Osteocyte (in vitro differentiated cells): Measurements from ENCODE around the gene TMPRSS11F. TPM values are rescaled to one million over a fixed set of nuclear protein-coding genes. Genes with fewer than 3 reads are reported as not detected.

Experiments used
- DNase-seq: peaks from one replicate; pipeline ENCODE4 v3.0.0; 2021; ENCODE audit warnings: mixed read lengths; ENCODE audit not compliant: unreplicated experiment; ENCODE audit errors: extremely low spot score
- H3K27ac Mint-ChIP-seq: one replicate; pipeline ENCODE4 v1.8.0; 2021; ENCODE audit warnings: mild to moderate bottlenecking, mixed read lengths; ENCODE audit not compliant: unreplicated experiment
- H3K27me3 Mint-ChIP-seq: one replicate; pipeline ENCODE4 v1.8.0; 2021; ENCODE audit warnings: mixed read lengths; ENCODE audit not compliant: unreplicated experiment
- H3K36me3 Mint-ChIP-seq: one replicate; pipeline ENCODE4 v1.8.0; 2021; ENCODE audit warnings: mixed read lengths; ENCODE audit not compliant: unreplicated experiment
- H3K4me1 Mint-ChIP-seq: one replicate; pipeline ENCODE4 v1.8.0; 2021; ENCODE audit warnings: mixed read lengths; ENCODE audit not compliant: unreplicated experiment
- H3K4me3 Mint-ChIP-seq: one replicate; pipeline ENCODE4 v1.8.0; 2021; ENCODE audit warnings: mild to moderate bottlenecking, moderate library complexity, mixed read lengths; ENCODE audit not compliant: unreplicated experiment
- H3K9me3 Mint-ChIP-seq: one replicate; pipeline ENCODE4 v1.8.0; 2021; ENCODE audit warnings: mixed read lengths; ENCODE audit not compliant: unreplicated experiment
- total RNA-seq: library from RNA; stranded (reverse); gene quantifications from 2 replicates; pipeline ENCODE4 v1.2.1, GENCODE V29; 2021
- TF ChIP-seq, protein P1 (sequence below): fragments of 200-600 bp; sonication (generic); IDR thresholded peaks from 2 replicates; pipeline ENCODE4 v1.5.0; 2021; ENCODE audit warnings: antibody characterized with exemption, mild to moderate bottlenecking, moderate library complexity

The TMPRSS11F gene
- total RNA-seq, 1 donor from 2014 or later, result not detected

DNA sequence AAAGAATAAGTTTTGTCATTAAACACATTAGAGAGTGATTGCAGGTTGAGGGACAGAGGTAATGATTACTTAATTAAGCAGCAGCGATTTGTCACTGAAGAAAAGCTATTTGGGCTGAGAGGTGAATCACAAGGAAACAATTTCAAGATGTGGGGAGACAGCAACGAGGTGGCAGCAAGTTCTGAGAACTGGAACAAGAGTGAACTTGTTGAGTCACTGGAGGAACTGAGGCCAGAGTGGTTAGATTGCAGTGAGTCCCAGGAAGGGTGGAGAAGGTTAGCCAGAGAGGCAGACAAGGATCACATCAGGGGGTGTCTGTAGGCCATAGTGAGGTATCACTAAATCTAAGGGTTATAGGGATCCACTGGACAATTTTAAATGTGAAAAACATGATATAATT lies 108.5 kb downstream of the TMPRSS11F start:
- no peaks in the 10 kb centered on the region for H3K4me1 Mint-ChIP-seq
- TF ChIP-seq, protein P1, sequence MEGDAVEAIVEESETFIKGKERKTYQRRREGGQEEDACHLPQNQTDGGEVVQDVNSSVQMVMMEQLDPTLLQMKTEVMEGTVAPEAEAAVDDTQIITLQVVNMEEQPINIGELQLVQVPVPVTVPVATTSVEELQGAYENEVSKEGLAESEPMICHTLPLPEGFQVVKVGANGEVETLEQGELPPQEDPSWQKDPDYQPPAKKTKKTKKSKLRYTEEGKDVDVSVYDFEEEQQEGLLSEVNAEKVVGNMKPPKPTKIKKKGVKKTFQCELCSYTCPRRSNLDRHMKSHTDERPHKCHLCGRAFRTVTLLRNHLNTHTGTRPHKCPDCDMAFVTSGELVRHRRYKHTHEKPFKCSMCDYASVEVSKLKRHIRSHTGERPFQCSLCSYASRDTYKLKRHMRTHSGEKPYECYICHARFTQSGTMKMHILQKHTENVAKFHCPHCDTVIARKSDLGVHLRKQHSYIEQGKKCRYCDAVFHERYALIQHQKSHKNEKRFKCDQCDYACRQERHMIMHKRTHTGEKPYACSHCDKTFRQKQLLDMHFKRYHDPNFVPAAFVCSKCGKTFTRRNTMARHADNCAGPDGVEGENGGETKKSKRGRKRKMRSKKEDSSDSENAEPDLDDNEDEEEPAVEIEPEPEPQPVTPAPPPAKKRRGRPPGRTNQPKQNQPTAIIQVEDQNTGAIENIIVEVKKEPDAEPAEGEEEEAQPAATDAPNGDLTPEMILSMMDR, result no peak
- H3K9me3 Mint-ChIP-seq, result no peaks in the 10 kb centered on the region
- no peak overlapping the region for H3K4me3 Mint-ChIP-seq
- H3K27me3 Mint-ChIP-seq, result no peaks in the 10 kb centered on the region
- no peak for DNase-seq
- no peaks in the 10 kb centered on the region for H3K36me3 Mint-ChIP-seq
- no peak overlapping the region for H3K27ac Mint-ChIP-seq

- no peaks in the 10 kb centered on the region for H3K9me3 Mint-ChIP-seq
- TF ChIP-seq, protein P1, result no peak
- H3K27ac Mint-ChIP-seq, result no peak overlapping the region
- H3K27me3 Mint-ChIP-seq, result peaks cover 5% of the 10 kb centered on the region
- no peak for DNase-seq
- H3K4me1 Mint-ChIP-seq, result no peaks in the 10 kb centered on the region
- H3K4me3 Mint-ChIP-seq, result no peak overlapping the region
- H3K36me3 Mint-ChIP-seq, result no peaks in the 10 kb centered on the region
Measured at GRCh38 chr4:68011684-68012083, 118.0 kb downstream of the TMPRSS11F start.

Other genes starting within 250 kb of the TMPRSS11F start
- not detected in 2 replicates for gene TMPRSS11D, start 245.9 kb downstream of the TMPRSS11F start, total RNA-seq
- gene TMPRSS11A, start 166.4 kb downstream of the TMPRSS11F start, total RNA-seq, result not detected in 2 replicates
- gene TMPRSS11B, start 115.8 kb upstream of the TMPRSS11F start, total RNA-seq, result not detected in 2 replicates
- gene YTHDC1, start 220.2 kb upstream of the TMPRSS11F start, total RNA-seq, result 76.1 and 82.8 TPM in 2 replicates